Vagina (tissue), 2 donors: Measurements from ENCODE around the gene PDK3.

Experiments
- CTCF ChIP-seq, 3 experiments: fragments of 450-650 bp in 2 of 3; fragments of 200-600 bp in 1 of 3; sonication (generic) in 1 of 3; IDR thresholded peaks; one replicate each; pipeline ENCODE4 v1.5.1; 2017 to 2019; ENCODE audit warnings: antibody characterized with exemption in 3 of 3, mild to moderate bottlenecking in 2 of 3, moderate library complexity in 2 of 3
- POLR2A ChIP-seq, 2 donors: fragments of 450-650 bp; IDR thresholded peaks; one replicate each; pipeline ENCODE4 v1.6.1; 2017; ENCODE audit warnings: antibody characterized with exemption in 2 of 2, mild to moderate bottlenecking in 2 of 2, moderate library complexity in 2 of 2
- POLR2AphosphoS5 ChIP-seq, 2 donors: sonication (generic); formaldehyde crosslinking; IDR thresholded peaks; one replicate each; pipeline ENCODE4 v1.9.0; 2017; ENCODE audit warnings: antibody characterized with exemption in 2 of 2, mild to moderate bottlenecking in 2 of 2, low read depth in 1 of 2; ENCODE audit not compliant: insufficient read depth in 1 of 2

DNA sequence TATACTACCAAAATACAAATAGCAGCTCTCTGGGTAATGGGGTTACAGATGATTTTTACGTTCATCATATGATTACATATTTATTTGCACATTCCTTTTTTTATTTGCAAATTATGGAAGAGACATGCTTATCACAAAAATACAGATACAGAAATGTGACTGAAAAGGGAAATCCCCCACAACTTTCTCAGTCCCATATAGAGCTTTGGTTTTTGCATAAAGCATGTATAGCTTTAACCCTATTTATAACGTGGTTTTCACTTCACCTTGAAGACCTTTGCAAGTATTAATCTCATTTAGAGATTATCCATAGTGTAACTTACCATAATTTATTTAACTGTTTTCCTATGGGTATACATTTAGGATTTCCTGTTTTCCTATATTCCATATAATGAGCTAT is 55.4 kb downstream of the PDK3 start:
- TF ChIP-seq CTCF (IDR thresholded peaks at IDR 0.05): no peak
- TF ChIP-seq POLR2A (IDR thresholded peaks at IDR 0.05): no peak
- TF ChIP-seq POLR2AphosphoS5 (IDR thresholded peaks at IDR 0.05; ENCODE audit: insufficient read depth in 1 of 2, low read depth in 1 of 2): no peak
